ENCODE results near the gene ALG1.
A peak's percentile ranks its signal among the peaks of the same experiment; 100 is the strongest.
"Not testable (repeated sequence)": the region's sequence is repeated elsewhere in the genome, so short reads cannot be mapped to it uniquely, and the experiment has no call there.

Gene ALG1

GRCh38 chr16:5075637-5076036 lies 4.0 kb downstream of the ALG1 start:
- no peak for DNase-seq

DNA sequence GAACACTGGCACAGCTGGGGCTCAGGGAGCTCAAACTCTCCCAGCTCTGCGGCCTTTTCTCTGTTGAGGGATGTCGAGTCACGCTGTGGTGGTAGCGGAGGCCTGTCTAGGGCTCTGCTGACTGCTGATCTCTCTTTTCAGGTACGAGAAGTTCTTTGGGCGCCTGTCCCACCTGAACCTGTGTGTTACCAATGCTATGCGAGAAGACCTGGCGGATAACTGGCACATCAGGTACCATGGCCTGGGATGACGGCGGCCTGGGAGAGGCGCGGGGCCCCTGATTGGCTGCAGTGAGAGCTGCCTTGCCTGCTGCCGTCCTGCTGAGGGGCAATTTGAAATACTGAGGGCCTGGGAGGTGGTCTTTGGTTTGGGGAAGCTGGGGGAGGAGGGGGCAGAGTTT lies 5.7 kb downstream of the ALG1 start:
- no peak for DNase-seq

GRCh38 chr16:5078626-5079025 lies 7.0 kb downstream of the ALG1 start:
- no peak for DNase-seq

- not testable (repeated sequence) for DNase-seq
Measured at GRCh38 chr16:5080461-5080860, 8.8 kb downstream of the ALG1 start.

- not testable (repeated sequence) for DNase-seq
Measured at GRCh38 chr16:5080996-5081395, 9.4 kb downstream of the ALG1 start.

- not testable (repeated sequence) for DNase-seq
Measured at GRCh38 chr16:5083646-5084045, 12.0 kb downstream of the ALG1 start.

GRCh38 chr16:5084099-5084731 lies 12.6 kb downstream of the ALG1 start:
- DNase-seq, result not testable (repeated sequence)

DNA sequence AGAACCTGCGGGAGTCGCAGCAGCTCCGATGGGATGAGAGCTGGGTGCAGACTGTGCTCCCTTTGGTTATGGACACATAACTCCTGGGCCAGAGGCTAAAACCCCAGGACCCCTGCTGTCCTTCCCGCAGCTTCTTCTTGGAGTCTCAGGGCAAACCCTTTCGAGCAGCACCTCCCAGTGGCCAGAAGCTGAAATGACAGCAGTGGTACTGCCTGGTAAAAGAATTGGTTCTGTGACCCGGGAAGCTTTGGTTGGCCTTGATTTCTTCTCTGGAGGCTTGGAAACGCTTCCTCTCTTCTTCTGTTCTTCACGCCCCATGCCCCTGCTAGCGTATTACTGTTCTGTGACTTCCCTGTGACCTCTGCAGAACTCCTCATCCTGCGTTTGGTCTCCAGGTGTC lies 13.2 kb downstream of the ALG1 start:
- not testable (repeated sequence) for DNase-seq

DNA sequence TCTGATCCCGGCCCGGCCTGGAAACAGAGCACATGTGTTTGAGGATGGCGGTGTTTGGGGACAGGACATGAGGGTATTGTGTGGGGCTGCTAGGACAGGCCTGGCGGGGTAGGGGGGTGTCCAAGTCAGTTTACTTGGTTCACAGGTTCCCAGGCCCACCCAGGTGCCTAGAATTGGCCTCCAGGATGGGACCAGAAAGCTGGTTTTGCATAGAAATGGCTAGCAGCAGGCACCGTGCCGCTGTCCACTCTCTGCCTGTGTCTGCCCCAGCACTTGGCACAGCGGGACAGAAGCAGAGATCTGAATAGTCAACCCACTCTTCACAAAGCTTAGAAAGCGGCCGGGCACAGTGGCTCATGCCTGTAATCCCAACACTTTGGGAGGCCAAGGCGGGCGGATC lies 14.1 kb downstream of the ALG1 start:
- DNase-seq, result not testable (repeated sequence)

- not testable (repeated sequence) for DNase-seq
Measured at GRCh38 chr16:5088086-5088790, 16.6 kb downstream of the ALG1 start.

- not testable (repeated sequence) for DNase-seq
Measured at GRCh38 chr16:5088936-5089335, 17.3 kb downstream of the ALG1 start.

GRCh38 chr16:5089911-5090555 lies 18.4 kb downstream of the ALG1 start:
- DNase-seq, result not testable (repeated sequence)

GRCh38 chr16:5090592-5090991 lies 18.9 kb downstream of the ALG1 start:
- not testable (repeated sequence) for DNase-seq

- DNase-seq, result not testable (repeated sequence)
Measured at GRCh38 chr16:5093081-5093480, 21.4 kb downstream of the ALG1 start.

- DNase-seq, result not testable (repeated sequence)
Measured at GRCh38 chr16:5093746-5094145, 22.1 kb downstream of the ALG1 start.

DNA sequence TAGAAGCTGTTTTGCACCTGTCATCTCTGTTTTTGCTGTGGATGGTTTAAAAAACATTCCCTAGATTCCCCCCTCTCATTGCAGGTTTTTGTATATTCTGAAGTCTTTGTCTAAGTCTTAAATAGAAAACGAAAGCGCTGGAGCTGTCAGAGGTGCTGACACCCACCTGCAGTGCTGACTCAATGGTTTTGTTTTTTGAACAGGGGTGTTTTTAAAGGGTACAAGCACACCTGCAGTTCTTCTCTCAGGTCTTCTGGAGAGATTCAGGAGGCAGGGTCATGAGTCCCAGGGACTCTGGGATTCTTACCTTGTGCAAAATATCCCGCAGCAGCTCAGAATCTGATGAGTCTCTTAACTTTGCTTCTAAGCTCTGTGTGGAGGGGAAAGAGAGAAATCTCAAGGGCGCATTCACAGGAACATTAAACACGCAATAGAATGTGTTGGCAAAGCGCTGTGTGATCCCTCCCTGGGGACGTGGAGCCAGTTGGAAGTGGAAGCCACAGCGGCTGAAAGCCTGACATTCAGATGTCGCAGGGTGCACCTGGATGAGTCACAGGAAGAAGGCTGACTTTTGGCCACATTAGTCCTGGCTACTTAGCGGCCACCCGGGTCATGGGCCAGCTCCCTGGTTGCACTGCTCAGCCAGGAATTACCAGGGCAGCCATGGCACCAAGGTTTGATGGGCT lies 23.6 kb downstream of the ALG1 start:
- not testable (repeated sequence) for DNase-seq

- DNase-seq, result not testable (repeated sequence)
Measured at GRCh38 chr16:5096437-5097060, 24.9 kb downstream of the ALG1 start.

GRCh38 chr16:5097061-5097469 lies 25.4 kb downstream of the ALG1 start:
- not testable (repeated sequence) for DNase-seq

DNA sequence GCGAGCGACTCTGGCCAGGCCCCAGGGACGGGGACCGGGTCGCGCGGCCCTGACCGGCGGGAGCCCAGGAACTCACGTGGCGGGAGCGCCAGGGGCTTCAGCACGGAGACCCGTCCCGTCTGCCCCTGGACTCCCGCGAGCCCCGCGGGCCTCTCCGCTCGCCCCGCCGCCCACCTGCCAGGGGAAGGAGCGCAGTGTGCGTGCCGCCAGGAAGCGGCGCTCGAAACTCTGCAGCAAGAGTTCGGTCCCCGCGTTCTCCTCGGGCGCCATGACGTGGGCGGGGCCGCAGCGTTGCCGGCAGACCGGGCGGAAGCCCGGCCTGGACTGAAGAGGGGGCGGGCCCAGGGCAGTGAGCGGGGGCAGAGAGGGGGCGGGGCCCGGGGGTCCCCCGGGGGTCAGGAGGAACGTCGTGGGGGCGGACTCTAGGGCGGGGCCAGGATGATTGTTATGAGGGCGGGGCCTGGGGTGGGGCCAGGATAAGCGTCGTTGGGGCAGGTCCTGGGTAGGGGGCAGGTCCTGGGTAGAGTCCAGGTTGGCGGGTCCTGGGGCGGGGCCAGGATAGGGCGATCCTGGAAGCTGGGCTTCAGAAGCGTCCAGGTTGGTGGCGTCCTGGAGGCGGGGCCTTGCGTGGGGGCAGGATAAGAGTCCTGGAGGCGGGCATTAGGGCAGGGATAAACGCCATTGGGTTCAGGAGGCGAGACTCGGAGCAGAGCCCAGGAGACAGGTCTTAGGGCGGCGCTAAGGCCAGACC lies 26.0 kb downstream of the ALG1 start, which contains the start of gene EEF2KMT:
TSS of gene EEF2KMT (minus strand) at position 326 of the 751 bp plus-strand sequence. CDS start at position 270, 56 bp downstream.
- DNase-seq, result peak; percentile 16

- not testable (repeated sequence) for DNase-seq
Measured at GRCh38 chr16:5098221-5099159, 26.8 kb downstream of the ALG1 start.

DNA sequence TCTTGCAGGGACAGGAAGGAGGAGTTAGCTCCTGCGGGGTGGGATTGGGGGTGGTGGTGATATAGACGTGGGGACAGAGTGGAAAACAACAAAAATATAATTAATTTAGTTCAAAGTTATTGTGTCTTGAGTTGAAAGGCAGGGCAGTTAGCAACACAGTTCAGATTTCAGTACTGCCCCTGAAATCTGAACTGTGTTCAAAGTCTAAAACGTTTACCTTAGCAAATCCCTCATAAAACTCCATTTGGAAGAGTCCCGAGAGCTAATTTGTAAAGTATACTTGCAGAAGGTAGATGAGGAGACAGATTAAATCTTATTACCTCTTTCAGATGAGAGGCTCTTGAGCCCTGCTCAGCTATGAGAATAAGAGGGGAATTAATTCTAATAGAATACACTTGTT lies 27.5 kb downstream of the ALG1 start:
- DNase-seq, result not testable (repeated sequence)
